H1 (cell line): ENCODE data around the gene WDR7. TPM values are rescaled to one million over a fixed set of nuclear protein-coding genes. Genes with fewer than 3 reads are reported as not detected.

Source experiments
- TBP ChIP-seq: IDR thresholded peaks from 2 replicates; pipeline ENCODE4 v1.6.1; 2011; ENCODE audit warnings: low read depth, low read length, improper control_type of control experiment
- polyA plus RNA-seq, 7 experiments: library from polyadenylated mRNA; depleted of rRNA in 3 of 7; stranded (reverse) in 5 of 7; unstranded in 2 of 7; fragments of >200 nt in 5 of 7; fragments of 200-250 nt in 2 of 7; gene quantifications; 1 replicate in 5 of 7; 2 replicates in 1 of 7; 4 replicates in 1 of 7; pipeline versions ENCODE4 v1.2.1 to v1.2.3, GENCODE V29; 2011 to 2013; ENCODE audit warnings: missing spikeins in 2 of 7, mixed read lengths in 2 of 7
- total RNA-seq: library from RNA; stranded (reverse); fragmentation: NEBNext Ultra II Directional; extraction: Animal tissue kit (Norgen Biotek cat#: 25700); gene quantifications from 2 replicates; pipeline ENCODE4 v1.2.1, GENCODE V29; 2021

WDR7 gene
- total and polyA plus RNA-seq, 2 of the 8 experiments (the other 6 are each of a cell fraction or from before 2014, with no cell fraction given): 5.5 to 15.2 TPM

DNA sequence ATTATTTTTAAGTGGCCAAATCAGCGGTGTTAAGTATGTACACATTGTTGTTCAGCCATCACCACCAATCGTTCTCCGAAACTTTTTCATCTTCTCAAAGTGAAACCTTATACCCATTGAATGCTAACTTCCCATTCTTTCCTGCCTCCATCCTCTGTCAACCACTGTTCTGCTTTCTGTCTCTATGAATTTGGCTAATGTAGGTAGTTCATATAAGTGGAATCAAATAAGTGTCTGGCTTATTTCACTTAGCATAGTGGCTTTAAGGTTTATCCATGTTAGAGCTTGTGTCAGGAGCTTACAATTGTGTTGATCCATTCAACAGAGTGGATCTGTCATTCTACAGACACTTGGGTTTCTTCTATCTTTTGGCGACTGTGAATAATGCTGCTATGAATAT lies 192.1 kb downstream of the WDR7 start (continued):
- TF ChIP-seq TBP: no peak
